HG03342 (cell line): ENCODE data around the gene BEND5.
A peak's percentile ranks its signal among the peaks of the same experiment; 100 is the strongest.

Source experiments
- ATAC-seq: cut with Tn5 transposase; IDR thresholded peaks from one replicate; pipeline ENCODE4 v1.9.1; 2021; ENCODE audit warnings: mild to moderate bottlenecking, moderate library complexity; ENCODE audit not compliant: unreplicated experiment

Gene BEND5

DNA sequence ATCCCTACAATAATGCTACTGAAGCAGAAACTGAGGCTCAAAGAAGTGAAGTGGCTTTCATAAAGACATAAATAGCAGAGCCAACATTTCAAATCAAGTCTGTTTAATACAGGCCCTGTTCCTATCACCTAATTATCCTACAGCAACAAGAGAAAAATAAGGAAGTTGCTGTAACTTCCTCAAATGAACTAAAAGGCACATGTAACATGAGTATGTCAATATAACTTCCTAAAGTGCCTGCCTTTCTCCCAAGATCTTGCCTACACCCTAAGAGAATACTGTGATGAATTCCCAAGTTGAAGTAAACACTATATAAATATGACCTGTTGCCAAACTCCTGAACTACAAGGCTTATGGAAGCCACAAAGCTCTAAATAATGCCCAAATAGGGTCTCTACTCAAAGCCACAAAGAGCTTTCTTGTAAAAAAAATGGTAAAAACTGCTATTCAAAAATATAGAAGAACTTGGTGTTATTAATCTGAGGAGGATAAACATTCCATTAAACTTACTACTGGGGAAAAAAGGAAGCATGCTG lies 8.6 kb downstream of the BEND5 start:
- no peak for ATAC-seq

DNA sequence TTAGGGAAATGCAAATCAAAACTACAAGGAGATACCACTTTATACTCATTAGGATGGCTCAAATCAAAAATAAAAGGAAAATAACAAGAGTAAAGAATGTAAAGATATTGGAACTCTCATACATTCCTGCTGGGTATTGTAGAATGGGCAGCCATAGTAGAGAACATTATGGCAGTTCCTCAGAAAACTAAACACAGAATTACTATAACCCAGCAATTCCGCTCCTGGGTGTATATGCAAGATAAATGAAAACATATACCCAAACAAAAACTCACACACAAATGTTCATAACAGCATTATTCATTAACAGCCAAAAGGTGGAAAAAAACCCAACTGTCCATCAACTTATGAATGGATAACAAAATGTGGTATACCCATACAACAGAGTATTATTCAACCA lies 11.4 kb downstream of the BEND5 start:
- ATAC-seq: no peak

DNA sequence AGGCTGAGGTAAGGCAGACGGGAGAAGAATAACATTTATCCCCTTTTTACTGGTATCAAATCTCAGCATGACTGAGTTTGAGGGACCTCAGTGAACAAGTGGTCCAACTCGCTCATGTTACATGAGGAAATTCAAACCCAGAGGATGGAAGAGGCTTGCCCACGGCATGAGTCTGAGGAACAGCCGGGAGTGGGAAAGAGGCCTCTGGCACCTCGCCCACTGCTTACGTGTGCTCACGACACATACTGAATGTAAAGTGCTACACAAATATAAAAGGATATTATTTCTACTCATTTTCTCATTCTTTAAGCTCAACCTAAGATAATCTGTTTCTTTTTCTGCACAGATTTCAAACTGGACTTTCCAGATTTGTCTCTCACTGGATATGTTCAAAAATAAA lies 14.7 kb downstream of the BEND5 start:
- no peak for ATAC-seq

DNA sequence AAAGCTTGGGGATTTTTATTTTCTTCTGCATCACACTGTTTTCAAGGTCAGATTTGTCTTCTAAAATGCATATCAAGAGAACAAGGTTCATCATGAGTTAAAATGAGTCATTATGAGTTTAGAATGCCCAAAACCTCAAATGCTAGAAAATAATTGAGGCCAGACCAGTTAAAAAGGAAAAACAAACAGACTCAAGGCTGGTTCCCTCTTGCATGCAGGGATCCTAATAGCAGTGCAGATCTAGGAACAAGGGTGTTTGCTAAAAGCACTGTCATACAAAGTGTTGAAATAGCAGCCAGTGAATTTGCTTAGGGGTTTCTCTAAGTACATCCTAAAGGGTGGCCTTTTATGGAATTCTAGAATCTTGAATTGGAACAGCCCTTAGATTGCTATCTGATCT lies 15.3 kb downstream of the BEND5 start:
- ATAC-seq: no peak

DNA sequence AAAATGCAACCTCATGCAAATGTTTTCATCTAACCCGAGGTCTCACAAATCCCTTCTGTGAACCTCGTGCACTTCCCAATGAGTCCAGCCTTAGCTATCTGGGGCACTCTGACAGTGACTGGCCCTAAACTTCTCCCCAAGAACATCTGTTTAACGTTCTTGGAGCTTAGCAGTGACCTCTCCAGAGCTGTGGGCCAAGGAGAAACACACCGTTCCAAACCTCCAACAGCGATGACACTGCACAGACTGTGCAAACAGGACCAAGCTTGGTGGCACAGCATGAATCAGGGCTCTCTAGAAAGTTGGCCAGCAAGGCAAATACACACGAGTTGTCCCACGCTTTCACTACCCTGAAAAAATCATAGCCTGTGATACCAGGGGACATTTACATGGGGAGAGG lies 15.8 kb downstream of the BEND5 start:
- ATAC-seq: no peak

DNA sequence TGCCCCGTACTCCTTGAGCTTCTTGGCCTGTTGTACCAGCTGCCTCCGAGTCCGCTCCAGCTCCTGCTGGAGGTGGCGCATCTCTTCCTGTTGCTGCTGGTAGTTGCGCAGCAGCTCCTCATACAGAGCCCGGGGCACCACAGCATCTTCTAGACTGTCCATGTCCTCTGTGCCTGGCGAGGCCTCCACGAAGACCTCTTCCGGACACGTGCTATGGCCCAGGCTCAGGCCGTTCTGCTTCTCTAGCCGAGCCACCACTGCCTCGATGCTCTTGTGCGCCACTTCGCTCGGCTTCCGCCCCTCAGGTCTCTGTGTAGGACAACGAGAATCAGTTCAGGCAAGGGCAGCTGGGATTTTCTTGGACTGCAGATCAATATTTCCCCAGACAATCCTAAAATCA lies 17.7 kb downstream of the BEND5 start:
- ATAC-seq: no peak

DNA sequence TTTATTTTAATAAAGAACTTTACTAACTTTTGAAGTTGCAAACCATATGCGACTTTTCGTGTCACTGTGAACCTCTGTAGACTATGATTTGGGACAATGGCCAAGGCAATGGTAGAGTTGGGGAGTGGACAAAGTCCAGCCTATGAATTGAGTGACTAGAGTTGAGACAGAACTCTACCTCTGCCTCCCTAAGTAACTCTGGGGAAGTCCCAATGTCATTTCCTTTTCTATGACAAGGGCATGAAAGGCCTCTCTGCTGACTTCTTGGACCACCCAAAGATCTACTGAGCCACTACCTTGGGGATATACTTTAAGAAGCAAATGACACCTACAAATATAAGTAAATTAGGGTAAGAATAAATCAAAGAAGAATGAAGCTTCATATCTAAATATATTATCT lies 19.3 kb downstream of the BEND5 start:
- ATAC-seq: no peak

DNA sequence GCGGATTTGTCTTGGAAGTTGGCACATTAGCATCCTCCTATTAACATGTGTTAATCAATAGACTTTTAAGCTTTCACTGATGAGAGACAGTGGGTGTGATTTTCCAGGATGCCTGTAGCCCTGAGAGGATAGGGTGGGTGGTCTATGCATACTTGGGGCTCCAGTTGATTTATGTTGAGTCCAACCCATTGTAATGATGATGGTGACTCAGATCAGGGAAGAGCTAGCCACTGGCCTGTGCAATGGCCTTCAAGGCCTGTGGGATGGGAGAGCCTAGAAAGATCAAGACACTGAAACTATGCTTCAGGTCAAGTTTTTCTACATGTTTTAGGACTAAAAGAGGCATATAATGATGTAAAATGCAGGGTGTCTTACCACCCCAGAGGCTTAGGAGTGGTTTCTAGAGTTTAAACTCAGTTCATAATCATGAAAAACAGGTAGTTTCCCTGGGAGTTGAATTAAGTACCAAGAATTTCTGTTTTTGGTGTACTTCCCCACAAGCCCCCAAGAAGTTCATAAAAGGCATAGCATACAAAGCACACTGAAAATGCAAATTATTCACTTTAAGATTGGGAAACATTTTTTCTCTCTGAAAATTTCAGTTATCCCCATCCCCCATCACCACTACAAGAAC lies 19.9 kb downstream of the BEND5 start:
- no peak for ATAC-seq

DNA sequence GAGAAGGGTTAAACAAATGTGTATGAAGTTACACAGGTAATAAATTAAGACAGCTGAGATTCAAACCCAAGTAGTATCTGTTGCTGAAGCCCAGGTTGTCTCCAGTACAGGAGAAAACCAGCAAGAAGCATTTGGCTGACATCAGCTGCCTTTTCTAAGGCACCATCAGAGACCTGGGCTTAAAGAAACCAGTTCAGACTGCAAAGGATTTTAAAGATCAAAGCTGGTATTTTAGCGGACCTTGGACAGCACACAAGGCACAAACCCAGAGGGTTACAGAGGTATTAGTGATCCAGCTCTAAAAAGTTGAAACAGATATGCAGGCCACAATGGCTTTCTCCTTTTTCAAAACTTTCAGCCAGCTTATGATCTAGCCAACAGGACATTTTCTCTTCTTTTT lies 23.4 kb downstream of the BEND5 start:
- no peak for ATAC-seq

DNA sequence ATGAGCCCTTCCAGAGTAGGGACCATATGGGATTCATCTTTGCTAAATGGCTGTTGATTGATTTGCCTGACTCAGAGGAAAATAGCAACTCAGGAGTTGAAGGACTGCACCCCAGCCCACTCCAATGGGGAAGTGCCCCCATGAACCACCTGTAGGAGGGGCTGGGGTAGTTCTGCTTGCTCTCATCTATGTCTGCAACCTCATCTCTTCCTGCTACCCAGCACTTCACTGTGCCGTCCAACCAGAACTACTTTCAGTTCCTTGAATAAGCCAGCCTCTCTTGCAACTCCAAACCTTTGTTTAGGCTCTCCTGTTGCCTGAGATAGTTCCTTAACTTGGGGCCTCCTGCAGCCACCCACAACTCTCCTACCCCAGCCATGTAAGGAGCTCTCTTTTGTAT lies 26.6 kb downstream of the BEND5 start:
- ATAC-seq: peak; percentile 82

DNA sequence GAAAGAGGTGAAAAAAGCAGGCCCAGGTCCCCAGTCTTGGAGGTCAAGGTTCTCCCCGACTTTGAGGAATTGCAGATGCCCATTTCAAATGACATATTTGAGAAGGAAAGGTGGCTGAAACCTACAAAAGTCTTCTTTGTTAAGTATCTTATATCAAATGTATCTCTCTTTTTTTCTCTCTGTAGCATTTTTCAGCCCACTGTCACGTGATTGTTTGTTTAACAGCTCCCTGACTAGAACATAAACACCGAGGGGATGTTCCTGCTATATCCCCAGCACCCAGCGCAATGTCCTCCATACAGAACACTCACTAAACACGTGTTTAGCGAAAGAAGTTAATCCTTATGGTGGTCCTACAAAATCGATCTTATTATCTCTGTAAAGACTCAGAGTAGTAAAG lies 27.6 kb downstream of the BEND5 start:
- no peak for ATAC-seq

DNA sequence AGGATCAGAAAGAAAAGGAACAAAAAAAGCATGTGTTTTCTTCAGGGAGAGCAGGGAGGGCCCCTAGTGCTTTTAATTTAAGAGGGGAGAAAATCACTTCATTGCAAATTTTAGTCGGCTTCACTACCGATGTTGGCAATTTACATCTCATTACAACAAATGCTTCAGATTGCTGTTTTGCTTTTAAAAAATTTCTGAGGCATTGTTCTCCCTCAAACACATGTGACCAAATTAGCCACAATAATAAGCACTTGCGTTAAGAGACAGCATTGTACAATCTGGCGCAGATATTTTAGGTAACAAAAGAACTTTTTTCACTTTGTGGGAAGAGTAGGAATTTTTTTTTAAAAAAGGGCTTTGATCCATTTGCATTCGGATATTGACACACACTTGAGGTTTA lies 29.8 kb downstream of the BEND5 start:
- no peak for ATAC-seq

DNA sequence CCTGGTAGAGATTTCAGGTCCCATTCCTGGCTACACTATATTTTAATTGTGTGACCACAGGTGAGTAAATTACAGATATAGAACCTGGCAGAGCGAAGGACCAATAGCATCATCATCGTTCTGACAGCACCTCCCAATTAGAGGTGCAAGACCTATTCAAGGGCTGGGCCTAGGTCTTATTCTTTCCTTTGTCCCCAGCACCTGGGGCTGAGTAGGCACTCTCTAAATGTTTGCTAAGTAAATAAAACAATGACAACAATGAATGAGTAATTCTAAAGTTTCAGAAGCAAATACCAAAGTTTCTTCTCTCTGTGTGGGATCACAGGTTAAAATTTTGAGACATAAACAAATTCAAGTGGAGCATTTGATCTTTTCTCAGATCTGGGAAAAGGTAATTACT lies 32.7 kb downstream of the BEND5 start:
- ATAC-seq: no peak

DNA sequence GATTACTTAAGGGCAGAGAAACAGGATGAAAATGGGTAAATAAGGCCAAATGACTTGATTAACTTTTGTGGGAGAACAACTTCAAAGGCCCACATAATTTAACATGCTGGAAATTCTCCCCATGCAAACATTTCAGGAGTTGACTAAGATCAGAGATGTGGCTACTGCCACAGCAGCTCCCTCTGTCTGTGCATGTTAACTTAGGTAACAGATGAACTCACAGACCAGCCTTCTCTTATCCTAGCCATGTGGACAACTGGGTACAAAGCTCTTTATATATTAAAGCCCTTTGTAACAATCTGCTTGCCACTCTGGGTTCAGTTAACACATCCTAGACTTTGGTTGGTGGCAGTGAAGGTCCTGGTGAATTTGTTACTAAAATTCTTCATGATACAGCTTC lies 33.2 kb downstream of the BEND5 start:
- no peak for ATAC-seq

DNA sequence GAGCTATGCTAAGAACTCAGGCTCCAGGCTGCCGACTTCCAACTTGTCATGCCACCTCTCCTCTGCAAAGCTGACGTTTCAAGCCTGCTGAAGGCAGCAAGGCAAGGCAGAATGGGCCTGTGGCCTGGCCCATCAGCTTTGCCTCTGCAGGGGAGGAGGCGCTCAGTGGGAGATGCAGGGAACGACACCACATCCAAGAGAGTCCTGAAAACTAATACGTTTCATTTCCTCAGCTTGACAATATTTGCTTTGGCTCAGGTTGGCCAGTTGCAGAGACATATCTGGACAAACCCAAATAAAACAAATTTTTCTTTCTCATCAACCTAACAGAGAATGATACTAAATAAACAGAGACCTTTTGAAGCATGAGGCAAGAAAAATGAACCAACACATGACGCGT lies 35.3 kb downstream of the BEND5 start:
- ATAC-seq: no peak

DNA sequence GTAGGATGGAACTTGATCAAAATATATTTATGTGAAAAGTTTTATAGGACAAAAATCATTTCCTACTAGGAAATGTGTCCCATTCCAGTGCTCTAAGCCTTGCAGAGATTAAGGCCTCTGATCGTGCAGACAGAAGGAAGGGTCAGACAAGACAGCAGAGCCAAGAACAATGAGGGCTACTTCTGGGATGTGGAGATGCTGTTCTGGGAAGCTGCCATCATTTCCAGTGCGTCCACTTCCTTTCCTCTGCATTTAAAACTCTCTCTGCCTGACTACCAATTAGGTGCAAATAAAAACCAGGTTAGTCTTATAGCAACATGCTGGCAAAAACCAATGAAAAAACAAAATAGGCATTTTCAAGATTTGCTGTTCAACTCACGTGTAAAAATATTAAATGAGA lies 36.1 kb downstream of the BEND5 start:
- ATAC-seq: no peak

DNA sequence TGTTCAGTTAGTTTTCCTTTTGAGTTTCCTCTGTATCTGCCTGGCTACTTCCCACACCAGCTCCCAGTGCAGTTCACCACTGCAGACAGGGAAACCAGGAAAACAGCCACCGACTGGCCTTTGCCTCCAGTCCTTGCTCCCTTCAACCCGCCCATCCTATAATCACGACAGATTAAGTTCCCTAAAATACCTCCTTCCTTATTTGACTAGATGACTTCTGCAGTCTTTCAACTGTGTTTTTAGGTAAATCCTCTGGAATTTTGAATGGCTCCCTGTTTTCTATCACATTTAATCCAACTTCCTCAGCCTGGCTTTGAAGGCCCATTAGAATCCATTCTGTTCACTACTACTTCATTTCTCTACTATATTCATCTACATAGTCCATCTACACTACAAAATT lies 37.6 kb downstream of the BEND5 start:
- no peak for ATAC-seq

DNA sequence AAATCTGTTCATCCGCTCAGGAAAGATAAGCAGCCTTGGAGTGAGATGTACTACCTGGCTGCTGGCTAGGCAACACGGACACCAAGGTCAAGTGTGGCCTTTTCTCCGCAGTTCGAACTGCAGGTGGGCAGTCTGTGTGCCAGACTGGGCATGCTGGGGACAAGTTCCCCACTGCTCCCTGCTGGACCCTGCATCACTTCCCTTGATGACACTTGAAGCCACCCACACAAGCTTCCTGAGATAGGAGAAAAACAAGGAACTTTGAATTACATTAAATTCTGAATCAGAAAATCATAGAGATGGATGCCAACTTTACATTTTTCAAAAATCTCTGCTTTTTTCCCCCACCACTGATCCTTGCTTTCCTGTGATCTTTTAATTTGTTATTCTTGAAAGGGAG lies 38.3 kb downstream of the BEND5 start:
- no peak for ATAC-seq

DNA sequence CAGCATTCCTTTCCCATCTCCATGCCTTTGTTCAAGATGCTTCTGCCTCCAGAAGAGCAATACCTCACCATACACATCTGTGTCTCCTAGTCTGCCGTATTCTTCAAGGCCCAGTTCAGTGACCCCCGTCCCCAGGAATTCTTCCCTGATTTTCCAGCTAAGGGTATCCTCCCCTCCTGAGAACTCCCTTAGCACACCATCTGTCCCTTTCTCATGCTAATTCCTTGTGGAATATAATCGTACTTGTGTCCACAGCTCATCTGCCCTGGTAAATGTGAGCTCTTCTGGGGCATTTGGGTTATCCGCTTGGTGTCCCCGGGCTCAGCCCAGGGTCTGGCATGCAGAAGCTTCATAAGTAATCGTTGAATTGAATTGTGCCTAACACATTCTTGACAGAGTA lies 40.9 kb downstream of the BEND5 start:
- ATAC-seq: no peak

DNA sequence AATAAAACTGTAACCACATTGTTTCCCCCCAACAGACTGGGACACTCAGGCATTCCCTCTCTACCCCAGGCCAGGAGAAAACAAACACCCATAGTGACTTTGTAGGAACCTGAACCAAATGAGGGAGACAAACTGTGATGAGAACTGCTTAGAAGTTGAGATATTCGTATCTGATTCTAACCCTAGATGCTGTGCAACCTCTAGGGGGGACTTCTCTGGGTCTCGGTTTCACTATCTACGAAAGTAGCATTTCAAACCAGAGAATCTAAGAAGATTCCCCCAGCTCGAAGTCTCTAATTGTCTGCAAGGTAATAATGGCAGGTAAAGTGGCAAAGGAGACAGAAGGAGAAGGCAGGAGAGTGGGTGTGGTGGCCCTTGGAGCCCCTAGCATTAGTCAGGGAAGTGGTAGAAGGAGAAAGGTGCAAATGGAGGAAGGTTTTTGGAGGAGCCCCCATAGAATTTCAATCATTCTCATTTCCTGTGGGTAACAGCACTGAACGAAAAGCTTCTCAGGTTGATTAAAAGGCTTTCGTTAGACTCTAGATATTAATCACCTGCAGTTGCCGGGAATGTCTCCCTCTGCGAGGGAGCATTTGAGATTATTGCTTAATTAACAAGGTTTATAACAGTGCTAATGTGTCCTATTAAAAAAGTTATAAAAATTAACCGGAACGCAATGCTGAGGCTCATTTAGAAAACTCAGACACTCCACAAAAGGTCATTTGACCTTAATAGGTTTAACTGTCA lies 46.4 kb downstream of the BEND5 start:
- ATAC-seq: no peak

DNA sequence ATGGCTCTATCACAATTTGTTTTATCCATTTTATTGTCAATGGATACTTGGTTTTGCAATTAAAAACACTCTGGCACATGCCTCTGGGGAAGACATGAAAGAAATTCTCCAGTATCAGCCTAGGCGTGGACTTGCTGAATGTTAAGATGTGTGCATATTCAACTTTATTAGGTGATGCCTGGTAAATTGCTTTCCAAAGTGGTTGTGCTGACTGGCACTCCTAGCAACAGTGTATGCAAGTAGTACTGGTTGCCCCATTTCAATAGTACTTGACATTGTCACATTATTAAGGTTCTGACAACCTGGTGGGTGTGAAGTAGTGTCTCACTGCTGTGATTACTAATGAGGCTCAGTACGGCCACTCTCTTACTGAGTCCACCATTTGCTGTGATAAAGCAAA lies 48.1 kb downstream of the BEND5 start:
- ATAC-seq: no peak

DNA sequence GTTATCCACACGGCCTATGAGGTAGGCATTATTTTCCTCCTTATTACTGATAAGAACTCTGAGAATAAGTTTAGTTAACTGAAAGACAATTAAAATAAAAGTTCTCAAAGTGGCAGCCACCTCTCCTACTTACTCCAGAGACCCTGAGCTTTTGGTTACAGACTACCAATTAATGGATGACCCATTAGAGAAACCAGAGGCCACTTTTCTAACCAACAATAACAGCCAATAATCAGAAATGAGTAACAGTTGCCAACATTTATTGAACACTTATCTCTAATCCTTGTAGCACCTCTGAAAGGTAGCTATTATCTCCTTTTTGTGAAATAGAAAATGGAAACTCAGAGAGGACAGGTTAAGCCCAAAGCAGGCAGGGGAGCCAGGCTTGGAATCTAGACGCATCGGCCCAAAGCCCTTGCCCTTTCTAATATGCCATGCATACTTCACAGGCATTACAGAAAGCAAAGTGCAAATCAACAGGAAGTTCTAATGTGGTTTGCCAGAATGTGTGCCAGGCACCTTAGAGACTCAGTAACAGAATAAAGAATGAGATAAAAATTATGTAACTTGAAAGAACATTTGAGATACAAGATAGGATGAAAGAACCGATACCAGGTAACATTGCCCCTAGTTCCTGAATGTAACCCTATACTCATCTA lies 50.0 kb downstream of the BEND5 start:
- no peak for ATAC-seq
